RWPE1 (cell line): ENCODE measurements around the gene CTPS1.

ENCODE experiments used
- CTCF ChIA-PET: fragments of 350-600 bp; sonication (Branson Sonifier 250); formaldehyde crosslinking; extraction: SDS; loops from one replicate; lab custom pipeline; 2021; lab: Yijun Ruan, JAX
- POLR2A ChIA-PET: fragments of 400-600 bp; formaldehyde crosslinking; extraction: SDS; loops from one replicate; lab custom pipeline; 2020; ENCODE audit warnings: antibody characterized with exemption; ENCODE audit not compliant: low non-redundant PET; lab: Yijun Ruan, JAX
- DNase-seq: peaks from one replicate; pipeline ENCODE4 v3.0.0; 2012; ENCODE audit warnings: low spot score
- H3K27ac ChIP-seq: fragments of 450-650 bp; 2 replicates; pipeline ENCODE4 v1.5.1; 2017
- TF ChIP-seq, protein P1 (sequence below): fragments of 450-650 bp; conservative IDR thresholded peaks from 2 replicates; pipeline ENCODE4 v1.5.1; 2017; ENCODE audit warnings: low read depth, mild to moderate bottlenecking

The CTPS1 gene

DNA sequence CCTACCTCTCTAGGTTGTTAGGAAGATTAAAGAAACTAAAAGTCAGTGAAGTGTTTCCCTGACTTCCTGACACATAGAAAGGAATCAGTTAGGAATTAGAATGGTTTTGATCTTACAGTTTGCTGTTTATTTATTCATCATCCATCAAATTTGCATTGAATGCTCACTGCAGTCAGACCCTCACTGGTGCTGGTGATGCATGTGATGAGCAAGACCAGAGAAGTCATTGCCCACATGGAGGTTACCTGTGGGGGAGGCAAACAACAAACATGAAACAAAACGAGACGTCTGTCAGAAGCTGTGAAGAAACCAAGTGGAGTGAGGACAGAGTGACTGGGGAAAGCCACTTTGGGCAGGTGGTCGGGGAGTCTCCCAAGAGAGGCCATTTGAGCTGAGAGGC lies 6.4 kb downstream of the CTPS1 start:
- ChIA-PET POLR2A (no interaction called here), CTCF (interaction anchor here (0.6 kb wide), 1 partner anchor 301 kb away, joined by 4 read pairs; no protein-coding TSS in a partner anchor)
- TF ChIP-seq, protein P1, sequence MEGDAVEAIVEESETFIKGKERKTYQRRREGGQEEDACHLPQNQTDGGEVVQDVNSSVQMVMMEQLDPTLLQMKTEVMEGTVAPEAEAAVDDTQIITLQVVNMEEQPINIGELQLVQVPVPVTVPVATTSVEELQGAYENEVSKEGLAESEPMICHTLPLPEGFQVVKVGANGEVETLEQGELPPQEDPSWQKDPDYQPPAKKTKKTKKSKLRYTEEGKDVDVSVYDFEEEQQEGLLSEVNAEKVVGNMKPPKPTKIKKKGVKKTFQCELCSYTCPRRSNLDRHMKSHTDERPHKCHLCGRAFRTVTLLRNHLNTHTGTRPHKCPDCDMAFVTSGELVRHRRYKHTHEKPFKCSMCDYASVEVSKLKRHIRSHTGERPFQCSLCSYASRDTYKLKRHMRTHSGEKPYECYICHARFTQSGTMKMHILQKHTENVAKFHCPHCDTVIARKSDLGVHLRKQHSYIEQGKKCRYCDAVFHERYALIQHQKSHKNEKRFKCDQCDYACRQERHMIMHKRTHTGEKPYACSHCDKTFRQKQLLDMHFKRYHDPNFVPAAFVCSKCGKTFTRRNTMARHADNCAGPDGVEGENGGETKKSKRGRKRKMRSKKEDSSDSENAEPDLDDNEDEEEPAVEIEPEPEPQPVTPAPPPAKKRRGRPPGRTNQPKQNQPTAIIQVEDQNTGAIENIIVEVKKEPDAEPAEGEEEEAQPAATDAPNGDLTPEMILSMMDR, result no peak
- DNase-seq, result no peak
- H3K27ac ChIP-seq, result no peak overlapping the region

DNA sequence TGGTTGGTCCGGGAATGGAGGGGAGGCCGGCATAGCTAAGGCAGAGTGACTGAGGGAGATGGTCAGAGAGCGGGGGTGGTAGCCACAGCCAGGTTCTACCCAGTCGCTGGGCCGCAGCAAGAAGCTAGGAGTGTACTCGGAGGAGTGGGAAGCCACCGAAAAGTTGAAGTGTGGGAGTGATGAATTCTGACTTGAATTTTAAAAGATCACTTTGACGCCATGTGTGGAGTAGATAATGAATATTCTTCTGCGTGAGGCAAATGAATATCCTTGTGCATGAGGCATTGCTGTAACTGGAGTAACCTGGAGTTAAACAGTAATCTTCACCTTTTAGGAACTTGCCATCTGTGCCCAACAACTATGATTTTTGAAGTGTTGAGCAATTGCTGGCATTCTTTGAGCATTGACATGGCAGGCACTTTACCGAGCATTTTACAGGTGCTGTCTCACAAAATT lies 6.9 kb downstream of the CTPS1 start:
- POLR2A ChIA-PET, result no interaction called here
- no peak for DNase-seq
- TF ChIP-seq, protein P1, result no peak
- CTCF ChIA-PET, result interaction anchor here (0.6 kb wide), 1 partner anchor 302 kb away, joined by 4 read pairs; no protein-coding TSS in a partner anchor
- H3K27ac ChIP-seq, result no peak overlapping the region

DNA sequence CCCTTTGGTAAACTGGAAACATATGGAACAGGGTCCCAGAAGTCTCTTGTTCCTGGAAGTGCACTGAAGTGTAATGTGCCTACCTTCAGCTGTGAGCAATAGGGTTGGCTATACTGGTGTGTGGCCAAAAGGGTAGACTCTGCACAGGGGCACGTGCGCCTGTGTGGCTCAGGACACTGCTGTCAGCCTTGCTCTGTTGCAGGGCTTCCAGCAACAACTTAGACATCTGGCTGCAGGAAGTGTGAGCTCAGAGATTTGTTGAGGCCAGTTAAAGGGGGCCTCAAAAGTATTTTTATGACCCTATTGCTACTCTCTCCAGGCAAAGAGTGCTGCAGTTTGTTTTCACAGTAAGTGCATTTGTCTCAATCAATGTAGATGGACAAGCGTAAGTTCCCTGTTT lies 7.5 kb downstream of the CTPS1 start:
- ChIA-PET POLR2A (no interaction called here), CTCF (no interaction called here)
- DNase-seq, result no peak
- TF ChIP-seq, protein P1, result no peak
- H3K27ac ChIP-seq, result no peak overlapping the region

DNA sequence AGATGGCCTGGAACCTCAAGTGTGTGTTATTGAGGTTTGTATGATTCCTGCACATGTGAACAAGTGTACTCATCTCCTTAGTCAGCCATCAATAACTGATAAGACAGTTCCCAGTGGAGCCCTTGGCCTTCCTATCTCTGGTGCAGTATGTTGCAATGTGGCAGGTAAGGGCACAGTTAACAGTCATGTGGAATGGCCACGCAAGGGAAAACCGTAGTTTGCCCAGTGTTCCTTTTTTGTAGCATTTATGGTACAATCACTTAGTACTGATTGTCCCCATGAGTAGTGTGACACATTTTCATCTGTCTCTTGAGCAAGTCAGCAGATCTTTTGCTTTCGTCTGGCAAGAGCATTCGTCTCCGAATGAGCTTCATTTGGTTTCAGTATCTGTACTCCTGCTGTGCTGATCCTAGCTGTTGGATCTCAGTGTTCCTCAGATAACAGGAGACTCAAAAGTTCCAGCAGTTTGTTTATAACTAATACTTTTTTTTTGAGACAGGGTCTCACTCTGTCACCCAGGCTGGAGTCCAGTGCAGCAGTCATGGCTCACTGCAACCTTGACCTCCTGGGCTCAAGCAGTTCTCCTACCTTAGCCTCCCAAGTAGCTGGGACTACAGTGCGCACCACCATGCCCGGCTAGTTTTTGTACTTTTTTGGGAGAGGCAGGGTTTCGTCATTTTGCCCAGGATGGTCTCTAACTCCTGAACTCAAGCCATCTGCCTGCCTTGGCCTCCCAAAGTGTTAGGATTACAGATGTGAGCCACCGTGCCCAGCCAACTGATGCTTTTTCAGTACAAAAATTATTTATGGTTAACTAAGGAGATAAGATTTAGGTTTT lies 8.2 kb downstream of the CTPS1 start:
- TF ChIP-seq, protein P1, result no peak
- no peak for DNase-seq
- CTCF ChIA-PET, result no interaction called here
- no peak overlapping the region for H3K27ac ChIP-seq
- POLR2A ChIA-PET, result no interaction called here

DNA sequence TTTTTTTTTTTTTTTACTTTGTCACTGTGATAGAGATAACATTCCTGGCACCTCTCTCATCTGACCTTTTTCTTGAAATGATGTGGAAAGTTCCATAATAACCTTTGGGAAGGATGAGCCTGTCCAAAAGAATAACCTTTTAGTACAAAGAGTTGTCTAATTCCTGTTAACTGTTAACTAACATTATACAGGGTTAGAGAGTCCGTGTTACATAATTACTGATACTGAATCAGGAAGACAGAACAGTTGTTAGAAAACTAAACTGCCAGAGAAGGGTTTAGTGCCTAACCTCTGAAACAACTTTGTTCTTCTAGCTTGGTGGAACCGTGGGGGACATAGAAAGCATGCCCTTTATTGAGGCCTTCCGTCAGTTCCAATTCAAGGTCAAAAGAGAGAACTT lies 8.8 kb downstream of the CTPS1 start:
- CTCF ChIA-PET, result no interaction called here

DNA sequence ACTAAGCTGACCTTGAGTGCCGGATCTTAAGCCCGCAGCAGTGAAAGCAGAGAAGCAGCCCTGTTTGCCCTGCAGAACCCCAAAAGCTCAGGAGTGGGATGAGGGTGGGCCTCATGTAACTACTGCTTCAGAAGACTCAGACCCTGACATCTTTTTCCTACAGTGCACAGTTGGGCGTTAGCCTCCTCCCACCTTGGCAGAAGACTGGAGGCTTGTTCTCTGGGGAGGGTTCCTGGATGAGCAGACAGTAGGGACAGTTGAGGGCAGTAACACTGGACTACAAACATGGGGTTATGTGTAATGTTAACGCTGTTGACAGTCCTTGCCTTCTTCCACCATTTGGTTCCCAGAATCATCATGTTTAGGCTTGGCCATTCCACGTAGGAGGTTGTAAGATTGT lies 9.6 kb downstream of the CTPS1 start:
- no peak overlapping the region for H3K27ac ChIP-seq
- TF ChIP-seq, protein P1, result no peak
- ChIA-PET CTCF (no interaction called here), POLR2A (no interaction called here)
- no peak for DNase-seq

More for the DNA sequence above, 8.8 kb downstream of the CTPS1 start:
- POLR2A ChIA-PET, result no interaction called here
- no peak overlapping the region for H3K27ac ChIP-seq
- no peak for DNase-seq
- TF ChIP-seq, protein P1, result no peak
